Duodenal mucosa (tissue), 2 donors: Measurements from ENCODE around the gene CRTAC1.

Experiments
- H3K27ac ChIP-seq: one replicate; pipeline ENCODE4 v1.7.0; 2013; ENCODE audit warnings: low read depth, low read length
- H3K27me3 ChIP-seq, 2 donors: one replicate each; pipeline ENCODE4 v1.7.0; 2013; ENCODE audit warnings: low read length in 2 of 2, control low read depth in 1 of 2; ENCODE audit not compliant: insufficient read depth in 2 of 2, control insufficient read depth in 1 of 2
- H3K36me3 ChIP-seq, 2 donors: one replicate each; pipeline ENCODE4 v1.7.0; 2013; ENCODE audit warnings: low read length in 2 of 2, control low read depth in 1 of 2; ENCODE audit not compliant: insufficient read depth in 2 of 2, control insufficient read depth in 1 of 2
- H3K4me1 ChIP-seq, 2 donors: one replicate each; pipeline ENCODE4 v1.7.0; 2013; ENCODE audit warnings: low read length in 2 of 2, control low read depth in 1 of 2; ENCODE audit not compliant: insufficient read depth in 2 of 2, control insufficient read depth in 1 of 2
- H3K4me3 ChIP-seq, 2 donors: one replicate each; pipeline ENCODE4 v1.7.0; 2013; ENCODE audit warnings: low read length in 2 of 2, low read depth in 1 of 2
- H3K9ac ChIP-seq, 2 donors: one replicate each; pipeline ENCODE4 v1.7.0; 2013; ENCODE audit warnings: low read length in 2 of 2, low read depth in 1 of 2
- H3K9me3 ChIP-seq, 2 donors: one replicate each; pipeline ENCODE4 v1.7.0; 2013; ENCODE audit warnings: low read length in 2 of 2, control low read depth in 1 of 2; ENCODE audit not compliant: control insufficient read depth in 1 of 2

CRTAC1 gene

DNA sequence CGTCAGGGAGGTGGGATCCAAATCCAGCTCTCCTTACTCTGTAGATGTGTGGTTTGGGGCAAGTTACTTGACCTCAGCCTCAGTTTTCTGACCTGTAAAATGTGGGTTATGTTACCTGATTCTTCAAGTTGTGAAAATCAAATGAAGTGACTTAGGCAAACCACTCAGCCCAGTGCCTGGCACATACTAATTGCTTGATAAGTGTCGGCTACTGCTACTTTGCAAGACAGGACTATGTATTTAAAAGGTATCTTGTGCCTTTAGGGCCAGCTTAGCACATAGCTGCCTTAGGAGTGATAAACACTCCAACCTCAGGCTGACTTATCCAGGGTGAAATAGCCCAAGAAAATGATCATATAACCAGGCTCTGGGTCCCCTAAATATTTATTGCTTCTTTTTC is 137.9 kb downstream of the CRTAC1 start:
- Histone ChIP-seq H3K36me3 (no peaks in the 10 kb centered on the region), H3K4me3 (no peak overlapping the region), H3K4me1 (peaks cover 0 to 4% of the 10 kb centered on the region in 2 donors), H3K9me3 (no peaks in the 10 kb centered on the region), H3K27ac (no peak overlapping the region), H3K27me3 (peaks cover 0 to 4% of the 10 kb centered on the region in 2 donors), H3K9ac (no peak overlapping the region)

DNA sequence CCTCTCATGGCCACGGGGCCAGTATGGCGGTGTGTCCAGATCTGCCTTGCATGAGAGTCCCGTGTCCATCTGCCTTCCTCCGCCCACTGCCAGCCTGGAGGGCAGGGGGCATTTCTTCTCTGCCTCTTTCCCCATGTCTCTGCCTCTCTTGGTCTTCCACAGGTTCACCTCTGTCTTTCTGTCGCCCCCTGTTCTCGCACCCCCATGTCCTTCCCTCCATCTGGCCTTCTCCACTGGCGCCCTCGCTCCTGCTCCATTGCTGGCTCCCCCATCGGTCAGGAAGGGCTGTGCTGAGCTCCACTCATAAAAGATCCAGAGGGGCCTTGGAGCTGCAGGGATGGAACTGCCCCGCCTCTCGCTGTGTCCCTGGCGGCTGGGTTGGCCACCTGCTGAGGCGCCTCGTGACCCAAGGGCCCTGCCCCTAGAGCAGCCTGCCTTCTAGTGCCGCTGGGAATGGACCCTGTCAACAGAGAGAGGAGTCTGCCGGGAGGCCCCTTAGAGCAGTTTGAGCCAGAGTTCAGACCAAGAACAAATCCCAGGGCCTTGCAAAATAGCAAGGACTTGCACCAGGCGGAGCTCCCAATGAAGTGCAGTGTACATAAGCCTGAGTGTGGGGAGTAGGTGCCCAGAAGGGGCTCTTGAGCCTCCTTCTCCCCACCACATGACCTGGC is 138.8 kb downstream of the CRTAC1 start:
- Histone ChIP-seq H3K9me3 (no peaks in the 10 kb centered on the region), H3K4me1 (peaks cover 0 to 4% of the 10 kb centered on the region in 2 donors), H3K36me3 (no peaks in the 10 kb centered on the region), H3K4me3 (no peak overlapping the region), H3K9ac (no peak overlapping the region), H3K27me3 (peaks cover 0 to 4% of the 10 kb centered on the region in 2 donors), H3K27ac (no peak overlapping the region)

GRCh38 chr10:97889461-97890265 is 140.8 kb downstream of the CRTAC1 start:
- Histone ChIP-seq H3K27me3 (peaks cover 0 to 4% of the 10 kb centered on the region in 2 donors), H3K36me3 (no peaks in the 10 kb centered on the region), H3K4me3 (no peak overlapping the region), H3K9ac (no peak overlapping the region), H3K9me3 (no peaks in the 10 kb centered on the region), H3K4me1 (peaks cover 0 to 4% of the 10 kb centered on the region in 2 donors), H3K27ac (no peak overlapping the region)

DNA sequence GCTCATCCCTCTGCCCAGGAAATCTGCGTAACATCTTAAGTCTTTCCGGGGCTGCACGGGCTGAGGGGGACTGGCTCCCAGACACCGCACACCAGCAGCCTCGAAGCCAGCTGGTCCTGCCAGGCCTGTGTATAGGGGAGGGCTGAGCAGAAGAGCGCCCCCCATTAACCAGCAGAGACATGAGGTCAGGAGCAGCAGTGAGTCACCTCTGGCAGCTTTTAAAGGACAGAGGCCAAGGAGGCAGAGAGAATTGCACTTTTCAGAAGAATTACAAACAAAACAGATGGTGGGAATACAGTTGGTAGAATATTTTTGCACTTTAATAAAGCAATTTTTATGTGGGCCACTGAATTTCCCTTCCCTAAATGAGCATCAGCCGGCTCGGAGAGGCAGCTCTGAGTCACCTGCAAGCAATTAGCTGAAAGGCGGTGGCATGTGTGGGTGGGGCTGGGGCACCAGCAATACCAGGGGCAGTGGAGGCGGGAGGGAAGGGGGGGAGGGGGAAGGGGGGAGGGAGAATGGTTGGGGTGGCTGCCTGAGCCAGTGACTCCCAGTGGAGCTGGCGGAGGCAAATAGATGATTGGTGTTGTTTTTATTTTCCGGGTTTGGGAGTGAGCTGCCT is 141.7 kb downstream of the CRTAC1 start:
- Histone ChIP-seq H3K4me1 (peaks cover 0 to 4% of the 10 kb centered on the region in 2 donors), H3K27ac (no peak overlapping the region), H3K4me3 (no peak overlapping the region), H3K9me3 (no peaks in the 10 kb centered on the region), H3K27me3 (peaks cover 0 to 4% of the 10 kb centered on the region in 2 donors), H3K36me3 (no peaks in the 10 kb centered on the region), H3K9ac (no peak overlapping the region)

DNA sequence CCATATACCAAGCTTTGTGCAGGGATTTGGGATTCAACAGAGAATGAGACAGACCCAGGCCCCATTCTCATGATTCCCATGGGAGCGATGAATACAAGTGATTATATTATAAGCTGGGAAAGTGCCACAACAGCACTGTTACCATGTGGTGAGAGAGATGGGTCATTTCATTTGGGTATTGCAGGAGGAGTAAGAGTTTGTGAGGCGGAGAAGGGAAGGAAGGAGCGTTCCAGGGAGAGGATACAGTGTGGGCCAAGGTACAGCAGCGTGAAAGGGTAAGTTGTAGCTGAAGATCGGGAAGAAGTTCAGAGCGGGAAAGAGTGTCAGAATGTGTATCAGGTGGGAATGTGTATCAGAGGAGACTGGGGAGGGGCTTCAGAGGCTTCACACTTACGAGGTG is 142.3 kb downstream of the CRTAC1 start:
- H3K36me3 ChIP-seq, result no peaks in the 10 kb centered on the region
- H3K9ac ChIP-seq, result no peak overlapping the region
- H3K27me3 ChIP-seq, result peaks cover 0 to 4% of the 10 kb centered on the region in 2 donors
- H3K4me3 ChIP-seq, result no peak overlapping the region
- peaks cover 0 to 4% of the 10 kb centered on the region in 2 donors for H3K4me1 ChIP-seq
- no peaks in the 10 kb centered on the region for H3K9me3 ChIP-seq
- H3K27ac ChIP-seq, result no peak overlapping the region

- Histone ChIP-seq H3K27me3 (peaks cover 0 to 4% of the 10 kb centered on the region in 2 donors), H3K27ac (no peak overlapping the region), H3K4me3 (no peak overlapping the region), H3K9me3 (no peaks in the 10 kb centered on the region), H3K4me1 (peaks cover under 1 to 4% of the 10 kb centered on the region in 2 donors), H3K9ac (no peak overlapping the region), H3K36me3 (no peaks in the 10 kb centered on the region)
Observed at GRCh38 chr10:97887399-97887798, 143.0 kb downstream of the CRTAC1 start.

GRCh38 chr10:97886286-97886685 is 144.1 kb downstream of the CRTAC1 start:
- Histone ChIP-seq H3K4me1 (peaks cover 4 to 9% of the 10 kb centered on the region in 2 donors), H3K27me3 (peaks cover 0 to 4% of the 10 kb centered on the region in 2 donors), H3K27ac (no peak overlapping the region), H3K9me3 (no peaks in the 10 kb centered on the region), H3K36me3 (no peaks in the 10 kb centered on the region), H3K4me3 (no peak overlapping the region), H3K9ac (no peak overlapping the region)

DNA sequence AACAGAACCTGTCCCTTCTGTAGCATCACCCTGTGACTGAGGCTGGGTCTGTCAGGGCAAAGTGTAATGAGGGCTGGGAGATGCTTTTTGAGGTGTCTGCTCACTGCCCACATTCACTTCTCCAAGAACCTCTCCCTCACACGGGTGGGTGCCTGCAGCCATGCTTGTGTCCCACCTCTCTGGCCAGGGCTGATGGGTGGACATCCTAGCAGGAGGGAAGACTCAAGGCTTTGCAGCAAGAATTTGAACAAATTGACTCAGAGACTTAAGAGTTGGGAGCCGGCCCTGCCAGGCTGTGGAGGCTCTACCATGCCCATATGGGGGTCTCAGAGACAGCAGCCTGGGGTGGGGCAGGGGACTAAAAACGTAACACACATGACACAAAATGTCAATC is 147.3 kb downstream of the CRTAC1 start:
- H3K9ac ChIP-seq, result no peak overlapping the region
- H3K36me3 ChIP-seq, result no peaks in the 10 kb centered on the region
- peaks cover 0 to 9% of the 10 kb centered on the region in 2 donors for H3K4me1 ChIP-seq
- no peaks in the 10 kb centered on the region for H3K9me3 ChIP-seq
- no peaks in the 10 kb centered on the region for H3K27me3 ChIP-seq
- no peak overlapping the region for H3K4me3 ChIP-seq
- no peak overlapping the region for H3K27ac ChIP-seq

GRCh38 chr10:97882142-97883091 is 148.0 kb downstream of the CRTAC1 start:
- no peak overlapping the region for H3K27ac ChIP-seq

More at GRCh38 chr10:97882142-97883091, 148.0 kb downstream of the CRTAC1 start:
- Histone ChIP-seq H3K27me3 (no peaks in the 10 kb centered on the region), H3K4me1 (peaks cover 0 to 9% of the 10 kb centered on the region in 2 donors), H3K9ac (no peak overlapping the region), H3K9me3 (no peaks in the 10 kb centered on the region), H3K36me3 (no peaks in the 10 kb centered on the region), H3K4me3 (no peak overlapping the region)
